Neuronal stem cell (in vitro differentiated cells): Measurements from ENCODE around the gene DSTYK.
A peak's percentile ranks its signal among the peaks of the same experiment; 100 is the strongest.

Source experiments
- DNase-seq: peaks from one replicate; pipeline ENCODE4 v3.0.0-alpha.2; 2013; ENCODE audit warnings: low spot score
- H2AFZ ChIP-seq: one replicate; pipeline ENCODE4 v1.6.1; 2013; ENCODE audit warnings: mild to moderate bottlenecking, low read length, inconsistent platforms
- H2AK5ac ChIP-seq: 2 replicates; pipeline ENCODE4 v1.6.1; 2013; ENCODE audit warnings: low read depth, mild to moderate bottlenecking, inconsistent platforms, low read length, moderate library complexity, mixed read lengths
- H2BK120ac ChIP-seq: 2 replicates; pipeline ENCODE4 v1.6.1; 2013; ENCODE audit warnings: low read depth, mild to moderate bottlenecking, inconsistent platforms, low read length, moderate library complexity, mixed read lengths
- H2BK12ac ChIP-seq: one replicate; pipeline ENCODE4 v1.6.1; 2013; ENCODE audit warnings: low read length, inconsistent platforms
- H2BK15ac ChIP-seq: 2 replicates; pipeline ENCODE4 v1.6.1; 2013; ENCODE audit warnings: mild to moderate bottlenecking, low read length, inconsistent platforms, mixed read lengths
- H2BK5ac ChIP-seq: one replicate; pipeline ENCODE4 v1.6.1; 2013; ENCODE audit warnings: inconsistent platforms, mild to moderate bottlenecking, low read length, moderate library complexity
- H3K14ac ChIP-seq: one replicate; pipeline ENCODE4 v1.6.1; 2013; ENCODE audit warnings: low read length, inconsistent platforms
- H3K18ac ChIP-seq: 2 replicates; pipeline ENCODE4 v1.6.1; 2013; ENCODE audit warnings: low read length, inconsistent platforms
- H3K23ac ChIP-seq: 2 replicates; pipeline ENCODE4 v1.6.1; 2013; ENCODE audit warnings: low read depth, mild to moderate bottlenecking, mixed read lengths, low read length, inconsistent platforms; ENCODE audit not compliant: poor library complexity
- H3K27ac ChIP-seq: replicated peaks from 3 replicates; pipeline ENCODE4 v1.5.1; 2013; ENCODE audit warnings: low read length, inconsistent platforms
- H3K27me3 ChIP-seq, 3 experiments: 2 replicates each; pipeline ENCODE4 v1.6.1; 2013; ENCODE audit warnings: low read length in 3 of 3, mild to moderate bottlenecking in 2 of 3, inconsistent platforms in 1 of 3, low read depth in 1 of 3, mixed read lengths in 1 of 3, moderate library complexity in 1 of 3; ENCODE audit not compliant: control insufficient read depth in 3 of 3, insufficient read depth in 3 of 3
- H3K36me3 ChIP-seq, 2 donors: replicated peaks in 1 of 2; 2 replicates each; pipeline ENCODE4 v1.6.1; 2013; ENCODE audit warnings: low read length in 2 of 2; ENCODE audit not compliant: control insufficient read depth in 2 of 2, insufficient read depth in 2 of 2
- H3K4ac ChIP-seq: 2 replicates; pipeline ENCODE4 v1.6.1; 2013; ENCODE audit warnings: inconsistent platforms, mild to moderate bottlenecking, low read length, moderate library complexity
- H3K4me1 ChIP-seq, 2 donors: 1 replicate in 1 of 2; 2 replicates in 1 of 2; pipeline ENCODE4 v1.6.1; 2013; ENCODE audit warnings: low read length in 2 of 2, low read depth in 1 of 2; ENCODE audit not compliant: control insufficient read depth in 2 of 2, insufficient read depth in 1 of 2
- H3K4me2 ChIP-seq: one replicate; pipeline ENCODE4 v1.6.1; 2013; ENCODE audit warnings: mild to moderate bottlenecking, low read length, inconsistent platforms; ENCODE audit not compliant: insufficient read depth, poor library complexity, severe bottlenecking
- H3K4me3 ChIP-seq, 2 donors: 2 replicates each; pipeline ENCODE4 v1.5.1; 2013; ENCODE audit warnings: low read length in 2 of 2, mild to moderate bottlenecking in 2 of 2, inconsistent platforms in 1 of 2, moderate library complexity in 1 of 2
- H3K79me1 ChIP-seq: one replicate; pipeline ENCODE4 v1.6.1; 2013; ENCODE audit warnings: low read depth, mild to moderate bottlenecking, inconsistent platforms, low read length, moderate library complexity
- H3K9ac ChIP-seq: one replicate; pipeline ENCODE4 v1.6.1; 2013; ENCODE audit warnings: mild to moderate bottlenecking, low read depth, low read length, inconsistent platforms; ENCODE audit not compliant: poor library complexity
- H3K9me3 ChIP-seq, 2 donors: replicated peaks in 1 of 2; 2 replicates each; pipeline versions ENCODE3 to v1.6.1; 2013; ENCODE audit warnings: low read length in 2 of 2, mild to moderate bottlenecking in 2 of 2, inconsistent platforms in 1 of 2, low read depth in 1 of 2, mixed read lengths in 1 of 2, moderate library complexity in 1 of 2; ENCODE audit not compliant: control insufficient read depth in 2 of 2, insufficient read depth in 1 of 2
- H4K8ac ChIP-seq: one replicate; pipeline ENCODE4 v1.6.1; 2013; ENCODE audit warnings: low read depth, mild to moderate bottlenecking, inconsistent platforms, low read length, moderate library complexity
- H4K91ac ChIP-seq: one replicate; pipeline ENCODE4 v1.6.1; 2013; ENCODE audit warnings: low read length, low read depth, mild to moderate bottlenecking, inconsistent platforms; ENCODE audit not compliant: poor library complexity
- WGBS, 2 donors: extraction: QIAGEN DNeasy Blood & Tissue Kit; methylation state at CpG; one replicate each; pipeline ENCODE4 v1.1.7; 2013; ENCODE audit warnings: missing lambda C conversion rate in 2 of 2, mixed read lengths in 1 of 2; ENCODE audit not compliant: insufficient read length in 2 of 2, insufficient replicate concordance in 1 of 2; ENCODE audit errors: extremely low coverage in 2 of 2; 5-methylcytosine and 5-hydroxymethylcytosine counted together

DSTYK gene

DNA sequence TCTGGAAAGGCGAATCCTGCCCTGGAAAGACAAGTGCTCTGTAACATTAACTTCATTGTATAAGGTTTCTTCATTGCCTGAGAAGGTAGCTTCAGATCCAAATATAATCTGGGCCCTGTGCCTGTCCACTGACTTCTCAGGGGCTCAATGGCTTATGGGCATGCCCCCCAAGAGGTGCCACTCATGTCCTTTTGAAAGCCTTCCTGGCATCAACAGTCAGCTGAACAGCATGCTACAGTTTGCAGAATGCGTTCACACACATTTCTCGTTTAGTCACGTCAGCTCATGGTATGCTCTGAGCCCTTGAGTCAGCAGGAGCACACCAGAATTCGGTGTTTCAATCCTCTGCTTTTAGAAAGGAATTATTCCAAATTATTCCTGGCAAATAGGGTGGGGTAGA, 40.1 kb upstream of the DSTYK start:
- Histone ChIP-seq H3K4me2 (no peak overlapping the region), H3K4me1 (peaks cover 7 to 10% of the 10 kb centered on the region in 2 donors), H2BK5ac (no peak overlapping the region), H3K23ac (no peak overlapping the region), H3K18ac (no peak overlapping the region), H3K36me3 (peaks cover 0 to 2% of the 10 kb centered on the region in 2 donors), H3K27me3 (no peaks in the 10 kb centered on the region), H3K9me3 (no peaks in the 10 kb centered on the region), H2BK15ac (no peak overlapping the region), H3K4me3 (no peak overlapping the region), H3K4ac (no peak overlapping the region), H3K79me1 (no peaks in the 10 kb centered on the region), H2AFZ (no peak overlapping the region), H3K27ac (no peak overlapping the region), H2AK5ac (no peak overlapping the region), H2BK120ac (no peak overlapping the region), H3K14ac (no peak overlapping the region), H4K8ac (no peak overlapping the region), H4K91ac (no peak overlapping the region), H2BK12ac (no peak overlapping the region), H3K9ac (peak overlapping the region; percentile 7)
- no CpG with 5 or more reads among the region's 5 CpGs for WGBS, 2 donors
- no peak for DNase-seq

DNA sequence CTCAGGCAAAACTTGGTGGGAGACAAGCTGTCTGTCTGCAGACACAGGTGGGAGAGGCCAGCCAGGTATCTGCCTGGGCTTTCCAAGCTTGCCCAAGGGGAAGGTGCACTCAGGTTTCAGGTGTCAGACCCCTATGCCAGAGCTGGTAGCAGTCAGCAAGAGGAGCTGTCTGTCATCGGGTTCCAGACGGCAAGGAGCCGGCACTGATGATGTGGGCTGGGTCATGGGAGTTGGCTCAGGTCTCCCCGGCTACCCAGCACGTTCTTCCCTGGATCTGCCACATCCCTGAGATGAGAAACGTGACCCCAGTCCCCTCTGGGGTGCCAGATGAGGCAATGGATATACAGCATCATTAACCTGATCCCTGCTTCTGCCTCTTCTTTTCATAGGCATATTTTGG, 39.2 kb upstream of the DSTYK start:
- no peak overlapping the region for H3K4me2 ChIP-seq
- H3K18ac ChIP-seq, result no peak overlapping the region
- H2BK12ac ChIP-seq, result no peak overlapping the region
- H3K4me3 ChIP-seq, result no peak overlapping the region
- no peaks in the 10 kb centered on the region for H3K79me1 ChIP-seq
- H4K91ac ChIP-seq, result no peak overlapping the region
- DNase-seq, result no peak
- no peak overlapping the region for H2BK120ac ChIP-seq
- H2AK5ac ChIP-seq, result no peak overlapping the region
- H3K36me3 ChIP-seq, result peaks cover 0 to 2% of the 10 kb centered on the region in 2 donors
- no peaks in the 10 kb centered on the region for H3K9me3 ChIP-seq
- H3K14ac ChIP-seq, result no peak overlapping the region
- no peak overlapping the region for H3K4ac ChIP-seq
- no peak overlapping the region for H2BK5ac ChIP-seq
- no peak overlapping the region for H3K27ac ChIP-seq
- no CpG with 5 or more reads among the region's 6 CpGs for WGBS, 2 donors
- no peaks in the 10 kb centered on the region for H3K27me3 ChIP-seq
- H3K4me1 ChIP-seq, result peaks cover 7% of the 10 kb centered on the region in 2 donors
- no peak overlapping the region for H2AFZ ChIP-seq
- no peak overlapping the region for H4K8ac ChIP-seq
- H2BK15ac ChIP-seq, result no peak overlapping the region
- no peak overlapping the region for H3K23ac ChIP-seq
- no peak overlapping the region for H3K9ac ChIP-seq

DNA sequence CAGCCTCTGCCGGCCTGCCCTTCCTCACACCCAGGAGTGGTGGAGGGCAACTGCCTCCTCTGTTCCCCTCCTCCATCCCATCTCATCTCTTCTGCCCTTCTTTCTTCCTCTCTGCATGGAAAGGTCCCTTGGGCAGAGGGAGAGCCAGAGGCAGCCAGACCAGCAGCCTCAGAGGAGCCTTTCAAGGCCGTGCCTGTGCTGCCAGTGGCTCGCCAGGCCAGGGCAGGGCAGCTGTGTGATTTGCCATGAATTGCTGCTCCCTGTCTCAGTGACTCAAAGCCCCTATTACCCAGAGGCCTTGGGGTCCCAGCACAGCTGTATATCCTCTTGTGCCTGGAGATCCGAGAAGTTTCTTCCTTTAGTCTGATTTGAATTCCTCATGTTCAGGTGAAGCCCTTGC, 38.1 kb upstream of the DSTYK start:
- Histone ChIP-seq H2BK5ac (no peak overlapping the region), H3K18ac (no peak overlapping the region), H3K4me3 (no peak overlapping the region), H3K36me3 (peaks cover 0 to 2% of the 10 kb centered on the region in 2 donors), H3K14ac (no peak overlapping the region), H4K91ac (no peak overlapping the region), H3K9me3 (no peaks in the 10 kb centered on the region), H2BK120ac (no peak overlapping the region), H2AK5ac (no peak overlapping the region), H3K27ac (no peak overlapping the region), H3K79me1 (no peaks in the 10 kb centered on the region), H3K27me3 (no peaks in the 10 kb centered on the region), H4K8ac (no peak overlapping the region), H2BK15ac (no peak overlapping the region), H3K4ac (no peak overlapping the region), H3K23ac (no peak overlapping the region), H3K9ac (no peak overlapping the region), H3K4me2 (no peak overlapping the region), H2BK12ac (no peak overlapping the region), H3K4me1 (peaks cover 7% of the 10 kb centered on the region in 2 donors), H2AFZ (no peak overlapping the region)
- no peak for DNase-seq
- no CpG with 5 or more reads among the region's 4 CpGs for WGBS, 2 donors

DNA sequence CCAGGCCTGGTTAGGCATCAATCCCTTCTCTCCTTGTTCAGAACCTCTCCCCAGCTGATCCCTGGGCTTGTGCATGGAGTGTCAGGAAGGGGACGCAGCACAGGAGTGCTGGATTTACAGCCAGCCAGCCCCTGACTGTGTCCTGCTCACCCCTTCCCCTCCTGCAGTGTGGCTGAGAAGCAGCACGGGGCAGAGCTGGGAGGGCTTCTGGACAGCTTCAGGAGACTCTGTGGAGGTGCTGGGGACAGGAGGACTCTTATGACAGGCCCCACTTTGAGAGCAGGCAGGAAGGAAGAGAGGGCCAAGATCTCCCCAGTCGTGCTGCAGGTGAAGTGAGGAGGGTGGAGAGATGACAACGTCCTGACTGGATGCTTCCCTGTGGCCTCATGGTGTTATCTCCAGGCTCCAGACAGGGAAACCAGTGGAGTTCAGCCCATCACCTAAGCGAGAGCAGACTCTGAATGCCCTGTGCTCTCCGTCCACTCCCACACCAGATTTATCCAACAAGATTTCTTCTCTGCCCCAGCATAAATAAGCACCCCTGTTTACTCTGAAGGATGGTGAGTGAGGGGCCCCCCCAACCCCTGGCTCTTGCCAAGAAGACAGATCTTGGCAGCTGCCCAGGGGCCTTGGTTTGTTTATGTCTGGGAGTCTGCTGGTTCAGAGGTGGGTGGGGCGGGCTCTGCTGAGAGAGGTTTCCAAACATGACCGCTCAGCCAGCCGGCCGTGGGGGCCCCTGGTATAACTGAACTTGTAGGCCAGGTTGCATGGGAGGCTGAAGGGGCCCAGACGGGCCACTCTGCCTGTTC, 37.5 kb upstream of the DSTYK start:
- H3K23ac ChIP-seq, result no peak overlapping the region
- no peak overlapping the region for H4K8ac ChIP-seq
- no peak overlapping the region for H2BK12ac ChIP-seq
- no peak overlapping the region for H3K18ac ChIP-seq
- H2BK15ac ChIP-seq, result no peak overlapping the region
- H4K91ac ChIP-seq, result no peak overlapping the region
- H3K27ac ChIP-seq, result no peak overlapping the region
- no peak overlapping the region for H3K4me3 ChIP-seq
- H3K4me2 ChIP-seq, result no peak overlapping the region
- no peaks in the 10 kb centered on the region for H3K79me1 ChIP-seq
- H3K4ac ChIP-seq, result no peak overlapping the region
- DNase-seq, result no peak
- H3K36me3 ChIP-seq, result no peaks in the 10 kb centered on the region
- H2AK5ac ChIP-seq, result no peak overlapping the region
- peaks cover 7% of the 10 kb centered on the region in 2 donors for H3K4me1 ChIP-seq
- no peak overlapping the region for H2AFZ ChIP-seq
- H2BK5ac ChIP-seq, result no peak overlapping the region
- H3K14ac ChIP-seq, result no peak overlapping the region
- no peaks in the 10 kb centered on the region for H3K9me3 ChIP-seq
- no peak overlapping the region for H3K9ac ChIP-seq
- no peak overlapping the region for H2BK120ac ChIP-seq
- no peaks in the 10 kb centered on the region for H3K27me3 ChIP-seq
- WGBS, 2 donors, result no CpG with 5 or more reads among the region's 11 CpGs
